Measurements from ENCODE around the gene RPS6KA5. TPM values are rescaled to one million over a fixed set of nuclear protein-coding genes. Genes with fewer than 3 reads are reported as not detected.

Gene RPS6KA5
- total RNA-seq, 1 experiment from 2014 or later, result 24.2 TPM

- no peaks in the 10 kb centered on the region for H3K36me3 ChIP-seq (ENCODE audit: control insufficient read depth in 1 of 2, insufficient read depth in 2 of 2, low read length in 2 of 2)
- BruUV-seq (replicated peaks), result no TSS peak
- no peak overlapping the region for H3K27ac ChIP-seq (ENCODE audit: low read depth, low read length)
- H3K9me3 ChIP-seq (ENCODE audit: control insufficient read depth in 1 of 2, insufficient read depth in 1 of 2, low read depth in 1 of 2, low read length in 2 of 2), result no peaks in the 10 kb centered on the region
- ChIA-PET RAD21 (ENCODE audit: low non-redundant PET in 1 of 2, low total read pairs in 2 of 2, uncharacterized antibody in 2 of 2, unreplicated experiment in 2 of 2) (no interaction called here), CTCF (no interaction called here), POLR2A (no interaction called here)
- TF ChIP-seq EZH2phosphoT487 (IDR thresholded peaks at IDR 0.05; ENCODE audit: borderline replicate concordance), result no peak
- TF ChIP-seq ATF3 (IDR thresholded peaks at IDR 0.05), result no peak
- no peak for TF ChIP-seq CEBPB (IDR thresholded peaks at IDR 0.05; ENCODE audit: low read depth)
- no peak overlapping the region for H3K9ac ChIP-seq (ENCODE audit: low read length)
- no peak overlapping the region for H3K4me2 ChIP-seq (ENCODE audit: low read length)
- H2AFZ ChIP-seq (ENCODE audit: low read depth, low read length, poor library complexity, severe bottlenecking), result no peak overlapping the region
- H4K20me1 ChIP-seq (ENCODE audit: insufficient read depth), result no peaks in the 10 kb centered on the region
- H3K27me3 ChIP-seq (ENCODE audit: insufficient read depth, low read length), result no peaks in the 10 kb centered on the region
- H3K79me2 ChIP-seq (ENCODE audit: insufficient read depth, low read length), result peaks cover 75% of the 10 kb centered on the region
- no peak for DNase-seq (ENCODE audit: low read depth, low spot score)
- no peak overlapping the region for H3K4me3 ChIP-seq (replicated peaks in 1 of 2; ENCODE audit: low read depth in 1 of 2, low read length in 2 of 2)
- ATAC-seq, result no peak
- no peaks in the 10 kb centered on the region for H3K9me2 ChIP-seq (ENCODE audit: insufficient read depth)
- intact Hi-C loops (cut with micrococcal nuclease), result no loop called here
- peaks cover 12 to 30% of the 10 kb centered on the region in 2 experiments for H3K4me1 ChIP-seq (ENCODE audit: control insufficient read depth in 1 of 2, insufficient read depth in 2 of 2, low read length in 2 of 2)
Measured at GRCh38 chr14:91056361-91056760, 4.1 kb downstream of the RPS6KA5 start.

GRCh38 chr14:91055016-91055415 lies 5.4 kb downstream of the RPS6KA5 start:
- no TSS peak for BruUV-seq (replicated peaks)
- no peaks in the 10 kb centered on the region for H3K9me3 ChIP-seq (ENCODE audit: control insufficient read depth in 1 of 2, insufficient read depth in 1 of 2, low read depth in 1 of 2, low read length in 2 of 2)
- DNase-seq (ENCODE audit: low read depth, low spot score) (no peak), ATAC-seq (no peak)
- RAD21 ChIA-PET (ENCODE audit: low non-redundant PET in 1 of 2, low total read pairs in 2 of 2, uncharacterized antibody in 2 of 2, unreplicated experiment in 2 of 2), result no interaction called here
- POLR2A ChIA-PET, result no interaction called here
- H3K36me3 ChIP-seq (ENCODE audit: control insufficient read depth in 1 of 2, insufficient read depth in 2 of 2, low read length in 2 of 2), result no peaks in the 10 kb centered on the region
- H3K9ac ChIP-seq (ENCODE audit: low read length), result no peak overlapping the region
- H4K20me1 ChIP-seq (ENCODE audit: insufficient read depth), result no peaks in the 10 kb centered on the region
- H3K27me3 ChIP-seq (ENCODE audit: insufficient read depth, low read length), result no peaks in the 10 kb centered on the region
- H3K4me1 ChIP-seq (ENCODE audit: control insufficient read depth in 1 of 2, insufficient read depth in 2 of 2, low read length in 2 of 2), result peaks cover 11 to 26% of the 10 kb centered on the region in 2 experiments
- H3K27ac ChIP-seq (ENCODE audit: low read depth, low read length), result no peak overlapping the region
- intact Hi-C loops (cut with micrococcal nuclease), result no loop called here
- peaks cover 79% of the 10 kb centered on the region for H3K79me2 ChIP-seq (ENCODE audit: insufficient read depth, low read length)
- H3K4me3 ChIP-seq (replicated peaks in 1 of 2; ENCODE audit: low read depth in 1 of 2, low read length in 2 of 2), result no peak overlapping the region
- CTCF ChIA-PET, result no interaction called here
- H2AFZ ChIP-seq (ENCODE audit: low read depth, low read length, poor library complexity, severe bottlenecking), result no peak overlapping the region
- H3K4me2 ChIP-seq (ENCODE audit: low read length), result no peak overlapping the region
- H3K9me2 ChIP-seq (ENCODE audit: insufficient read depth), result no peaks in the 10 kb centered on the region
- TF ChIP-seq ZBTB33 (IDR thresholded peaks at IDR 0.05; ENCODE audit: extremely low read depth, insufficient replicate concordance, low read length) (no peak), EZH2phosphoT487 (IDR thresholded peaks at IDR 0.05; ENCODE audit: borderline replicate concordance) (no peak), ATF3 (IDR thresholded peaks at IDR 0.05) (no peak), SRF (IDR thresholded peaks at IDR 0.05; ENCODE audit: low read depth) (no peak), EGR1 (IDR thresholded peaks at IDR 0.05; ENCODE audit: low read depth) (no peak), POLR2AphosphoS5 (IDR thresholded peaks at IDR 0.05; ENCODE audit: low read depth, low read length) (no peak), ZFX (IDR thresholded peaks at IDR 0.05) (no peak), SP1 (IDR thresholded peaks at IDR 0.05; ENCODE audit: low read depth) (no peak)

Data from HCT116 (cell line).